Activated CD8-positive, alpha-beta T cell treated with anti-CD3 and anti-CD28 coated beads for 36 hours (primary cell): ENCODE data around the gene ANXA6. TPM values are rescaled to one million over a fixed set of nuclear protein-coding genes. Genes with fewer than 3 reads are reported as not detected.
A peak's percentile ranks its signal among the peaks of the same experiment; 100 is the strongest.

Source experiments
- ATAC-seq: fragments of 200-7000 bp; cut with Tn5 transposase; one replicate; pipeline ENCODE4 v1.10.0; 2021; ENCODE audit warnings: mild to moderate bottlenecking, moderate library complexity
- CTCF ChIA-PET: fragments of 350-600 bp; sonication (Branson Sonifier 250); formaldehyde crosslinking; loops from one replicate; lab custom pipeline; 2021; ENCODE audit warnings: antibody characterized with exemption; lab: Charles Lee
- POLR2A ChIA-PET: fragments of 350-600 bp; sonication (Branson Sonifier 250); formaldehyde crosslinking; loops from one replicate; lab custom pipeline; 2021; ENCODE audit warnings: antibody characterized with exemption; lab: Charles Lee
- DNase-seq: peaks from one replicate; pipeline ENCODE4 v3.0.0-alpha.2; 2020
- H3K27ac Mint-ChIP-seq: one replicate; pipeline ENCODE4 v1.8.0; 2021; ENCODE audit warnings: mild to moderate bottlenecking, mixed read lengths
- H3K27me3 Mint-ChIP-seq: one replicate; pipeline ENCODE4 v1.8.0; 2021; ENCODE audit warnings: mixed read lengths
- H3K36me3 Mint-ChIP-seq: one replicate; pipeline ENCODE4 v1.8.0; 2021; ENCODE audit warnings: low read depth, mixed read lengths
- H3K4me1 Mint-ChIP-seq: one replicate; pipeline ENCODE4 v1.8.0; 2021; ENCODE audit warnings: low read depth, mixed read lengths
- H3K4me3 Mint-ChIP-seq: one replicate; pipeline ENCODE4 v1.8.0; 2021; ENCODE audit warnings: mild to moderate bottlenecking, moderate library complexity, mixed read lengths
- H3K9me3 Mint-ChIP-seq: one replicate; pipeline ENCODE4 v1.8.0; 2021; ENCODE audit warnings: mixed read lengths
- intact Hi-C: fragments of 100-400 bp; cut with micrococcal nuclease; formaldehyde crosslinking; loops from one replicate; pipeline ENCODE4 v1.10.0; 2022
- total RNA-seq, 2 experiments: library from RNA; stranded (reverse); gene quantifications; one replicate each; pipeline ENCODE4 v1.2.3, GENCODE V29; 2021
- TF ChIP-seq, protein P1 (sequence below): fragments of 200-600 bp; IDR thresholded peaks from one replicate; pipeline ENCODE4 v1.8.0; 2022; ENCODE audit warnings: antibody characterized with exemption, mild to moderate bottlenecking

The ANXA6 gene
- total RNA-seq, 2 experiments from 2014 or later: 328 to 336 TPM

- ATAC-seq (no peak), DNase-seq (no peak)
- Mint-ChIP-seq H3K27ac (peak overlapping the region; percentile 85), H3K4me3 (peak overlapping the region; percentile 35), H3K36me3 (peaks cover 57% of the 10 kb centered on the region), H3K27me3 (no peaks in the 10 kb centered on the region), H3K4me1 (peaks cover 96% of the 10 kb centered on the region), H3K9me3 (no peaks in the 10 kb centered on the region)
- TF ChIP-seq, protein P1, sequence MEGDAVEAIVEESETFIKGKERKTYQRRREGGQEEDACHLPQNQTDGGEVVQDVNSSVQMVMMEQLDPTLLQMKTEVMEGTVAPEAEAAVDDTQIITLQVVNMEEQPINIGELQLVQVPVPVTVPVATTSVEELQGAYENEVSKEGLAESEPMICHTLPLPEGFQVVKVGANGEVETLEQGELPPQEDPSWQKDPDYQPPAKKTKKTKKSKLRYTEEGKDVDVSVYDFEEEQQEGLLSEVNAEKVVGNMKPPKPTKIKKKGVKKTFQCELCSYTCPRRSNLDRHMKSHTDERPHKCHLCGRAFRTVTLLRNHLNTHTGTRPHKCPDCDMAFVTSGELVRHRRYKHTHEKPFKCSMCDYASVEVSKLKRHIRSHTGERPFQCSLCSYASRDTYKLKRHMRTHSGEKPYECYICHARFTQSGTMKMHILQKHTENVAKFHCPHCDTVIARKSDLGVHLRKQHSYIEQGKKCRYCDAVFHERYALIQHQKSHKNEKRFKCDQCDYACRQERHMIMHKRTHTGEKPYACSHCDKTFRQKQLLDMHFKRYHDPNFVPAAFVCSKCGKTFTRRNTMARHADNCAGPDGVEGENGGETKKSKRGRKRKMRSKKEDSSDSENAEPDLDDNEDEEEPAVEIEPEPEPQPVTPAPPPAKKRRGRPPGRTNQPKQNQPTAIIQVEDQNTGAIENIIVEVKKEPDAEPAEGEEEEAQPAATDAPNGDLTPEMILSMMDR: no peak
- POLR2A ChIA-PET: interaction anchor here (0.8 to 3.0 kb wide), 11 partner anchors 8 to 81 kb away, joined by 3 to 25 read pairs (median 5); partner anchors contain the start of gene TNIP1
- intact Hi-C loops: loop anchor here (5.0 kb wide), 1 partner anchor 44 kb away; no protein-coding TSS in a partner anchor
- CTCF ChIA-PET: interaction anchor here (1.3 to 3.5 kb wide), 9 partner anchors 9 to 97 kb away, joined by 3 to 27 read pairs (median 5); no protein-coding TSS in a partner anchor
These were observed 89.7 kb downstream of the ANXA6 start for GRCh38 chr5:151067632-151068432.

DNA sequence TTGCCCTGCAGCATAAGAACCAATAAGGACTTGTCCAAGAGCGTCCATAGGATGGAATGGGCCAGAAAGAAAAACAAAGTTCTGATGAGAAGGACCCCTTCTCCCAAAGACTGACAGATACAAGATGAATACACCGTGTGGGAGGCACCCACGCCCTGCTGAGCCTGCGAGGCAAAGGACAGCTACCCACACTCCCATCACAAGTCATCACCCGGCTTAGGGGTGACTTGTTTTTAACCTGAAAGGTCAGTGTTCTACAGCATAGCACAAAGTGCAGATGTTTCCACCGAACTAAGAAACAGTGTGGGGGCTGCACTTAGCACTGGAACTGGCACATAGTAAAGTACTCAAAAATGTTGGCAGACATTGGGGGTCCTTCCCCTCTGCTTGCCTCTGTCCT is 90.7 kb downstream of the ANXA6 start:
- DNase-seq (peak; percentile 64), ATAC-seq (peak; percentile 57)
- H3K36me3 Mint-ChIP-seq: peaks cover 61% of the 10 kb centered on the region
- intact Hi-C loops: loop anchor here (5.0 kb wide), 1 partner anchor 45 kb away; no protein-coding TSS in a partner anchor
- H3K27me3 Mint-ChIP-seq: no peaks in the 10 kb centered on the region
- no peaks in the 10 kb centered on the region for H3K9me3 Mint-ChIP-seq
- TF ChIP-seq, protein P1: no peak
- H3K4me1 Mint-ChIP-seq: peaks cover 95% of the 10 kb centered on the region
- peak overlapping the region; percentile 85 for H3K27ac Mint-ChIP-seq
- ChIA-PET POLR2A (interaction anchor here (1.3 to 2.6 kb wide), 4 partner anchors 9 to 31 kb away, joined by 3 to 18 read pairs (median 8); no protein-coding TSS in a partner anchor), CTCF (interaction anchor here (1.0 to 3.1 kb wide), 5 partner anchors 15 to 172 kb away, joined by 3 to 16 read pairs (median 5); no protein-coding TSS in a partner anchor)
- H3K4me3 Mint-ChIP-seq: peak overlapping the region; percentile 23

DNA sequence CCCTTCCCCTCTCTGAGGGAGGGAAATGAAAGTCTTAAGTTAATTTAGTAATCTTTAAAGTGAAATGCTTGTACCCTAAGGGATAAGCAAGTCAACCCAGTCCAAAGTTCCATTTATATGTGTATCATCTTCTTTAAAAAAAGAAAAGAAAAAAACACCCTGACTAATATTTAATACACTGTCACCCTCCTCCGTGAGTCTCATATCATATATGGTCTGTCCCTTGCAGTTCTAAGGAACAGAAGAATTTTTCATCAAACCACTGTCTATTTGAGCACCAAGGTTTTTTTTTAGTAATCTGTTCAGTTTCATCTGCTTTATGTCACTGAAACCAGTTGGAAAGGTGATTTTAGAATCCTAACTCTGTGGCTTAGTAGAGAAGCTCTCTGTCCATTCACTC is 92.0 kb downstream of the ANXA6 start:
- Mint-ChIP-seq H3K4me1 (peaks cover 95% of the 10 kb centered on the region), H3K36me3 (peaks cover 68% of the 10 kb centered on the region), H3K9me3 (no peaks in the 10 kb centered on the region), H3K27ac (peak overlapping the region; percentile 85), H3K4me3 (no peak overlapping the region), H3K27me3 (no peaks in the 10 kb centered on the region)
- ChIA-PET POLR2A (interaction anchor here (1.1 to 2.6 kb wide), 3 partner anchors 13 to 18 kb away, joined by 3 to 18 read pairs (median 3); no protein-coding TSS in a partner anchor), CTCF (interaction anchor here (1.0 to 3.1 kb wide), 6 partner anchors 9 to 173 kb away, joined by 3 to 16 read pairs (median 4); no protein-coding TSS in a partner anchor)
- TF ChIP-seq, protein P1: no peak
- DNase-seq (no peak), ATAC-seq (no peak)
- intact Hi-C loops: loop anchor here (5.0 kb wide), 1 partner anchor 47 kb away; no protein-coding TSS in a partner anchor

- no peak overlapping the region for H3K4me3 Mint-ChIP-seq
- peaks cover 74% of the 10 kb centered on the region for H3K36me3 Mint-ChIP-seq
These were observed 92.6 kb downstream of the ANXA6 start for GRCh38 chr5:151064916-151065499.

More at GRCh38 chr5:151064916-151065499, 92.6 kb downstream of the ANXA6 start:
- ChIA-PET POLR2A (interaction anchor here (0.9 to 2.6 kb wide), 2 partner anchors 13 to 14 kb away, joined by 5 to 18 read pairs; no protein-coding TSS in a partner anchor), CTCF (interaction anchor here (0.7 to 3.1 kb wide), 5 partner anchors 9 to 174 kb away, joined by 3 to 16 read pairs (median 5); no protein-coding TSS in a partner anchor)
- intact Hi-C loops: loop anchor here (5.0 kb wide), 1 partner anchor 47 kb away; no protein-coding TSS in a partner anchor
- TF ChIP-seq, protein P1: no peak
- Mint-ChIP-seq H3K27ac (peak overlapping the region; percentile 15), H3K27me3 (no peaks in the 10 kb centered on the region), H3K9me3 (no peaks in the 10 kb centered on the region), H3K4me1 (peaks cover 95% of the 10 kb centered on the region)
- DNase-seq (no peak), ATAC-seq (no peak)
